NB4 (cell line): ENCODE data around the gene SEL1L2.

Source experiments
- DNase-seq: peaks from one replicate; pipeline ENCODE4 v3.0.0; 2010; ENCODE audit warnings: low read depth
- H3K4me3 ChIP-seq: one replicate; pipeline ENCODE4 v1.5.1; 2011; ENCODE audit warnings: mild to moderate bottlenecking, low read depth, low read length, moderate library complexity
- MYC ChIP-seq: IDR thresholded peaks from 2 replicates; pipeline ENCODE4 v1.6.1; 2011; ENCODE audit warnings: low read depth, low read length
- POLR2A ChIP-seq: IDR thresholded peaks from 2 replicates; pipeline ENCODE4 v1.6.1; 2011; ENCODE audit warnings: mild to moderate bottlenecking; ENCODE audit not compliant: insufficient read length; ENCODE audit errors: extremely low read depth
- TF ChIP-seq, protein P1 (sequence below): IDR thresholded peaks from one replicate; pipeline ENCODE4 v1.5.1; 2012; ENCODE audit warnings: low read depth, low read length
- TF ChIP-seq, protein P2 (sequence below): IDR thresholded peaks from 2 replicates; pipeline ENCODE4 v1.6.1; 2011; ENCODE audit warnings: low read depth, low read length

Gene SEL1L2

DNA sequence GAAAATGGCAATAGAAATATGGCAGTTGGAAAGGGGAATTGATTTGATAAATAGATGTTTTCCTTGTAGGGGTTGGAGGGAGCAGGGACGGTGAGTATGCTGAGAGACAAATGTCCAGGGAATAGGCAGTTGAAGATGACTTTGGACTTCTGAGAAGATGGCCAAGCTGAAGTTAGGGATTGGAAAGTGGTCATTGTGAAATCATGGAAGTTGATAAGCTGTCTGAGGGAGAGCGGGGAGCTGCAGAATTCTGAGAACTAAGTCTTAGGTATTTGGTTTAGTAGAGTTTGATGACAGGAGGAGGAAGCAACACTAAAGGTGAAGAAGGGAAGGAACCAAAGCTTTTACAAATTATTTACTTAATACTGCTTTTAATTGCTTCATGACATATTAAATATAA lies 190.4 kb downstream of the SEL1L2 start:
- TF ChIP-seq POLR2A: no peak
- TF ChIP-seq, protein P1, sequence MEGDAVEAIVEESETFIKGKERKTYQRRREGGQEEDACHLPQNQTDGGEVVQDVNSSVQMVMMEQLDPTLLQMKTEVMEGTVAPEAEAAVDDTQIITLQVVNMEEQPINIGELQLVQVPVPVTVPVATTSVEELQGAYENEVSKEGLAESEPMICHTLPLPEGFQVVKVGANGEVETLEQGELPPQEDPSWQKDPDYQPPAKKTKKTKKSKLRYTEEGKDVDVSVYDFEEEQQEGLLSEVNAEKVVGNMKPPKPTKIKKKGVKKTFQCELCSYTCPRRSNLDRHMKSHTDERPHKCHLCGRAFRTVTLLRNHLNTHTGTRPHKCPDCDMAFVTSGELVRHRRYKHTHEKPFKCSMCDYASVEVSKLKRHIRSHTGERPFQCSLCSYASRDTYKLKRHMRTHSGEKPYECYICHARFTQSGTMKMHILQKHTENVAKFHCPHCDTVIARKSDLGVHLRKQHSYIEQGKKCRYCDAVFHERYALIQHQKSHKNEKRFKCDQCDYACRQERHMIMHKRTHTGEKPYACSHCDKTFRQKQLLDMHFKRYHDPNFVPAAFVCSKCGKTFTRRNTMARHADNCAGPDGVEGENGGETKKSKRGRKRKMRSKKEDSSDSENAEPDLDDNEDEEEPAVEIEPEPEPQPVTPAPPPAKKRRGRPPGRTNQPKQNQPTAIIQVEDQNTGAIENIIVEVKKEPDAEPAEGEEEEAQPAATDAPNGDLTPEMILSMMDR: no peak
- TF ChIP-seq, protein P2, sequence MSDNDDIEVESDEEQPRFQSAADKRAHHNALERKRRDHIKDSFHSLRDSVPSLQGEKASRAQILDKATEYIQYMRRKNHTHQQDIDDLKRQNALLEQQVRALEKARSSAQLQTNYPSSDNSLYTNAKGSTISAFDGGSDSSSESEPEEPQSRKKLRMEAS: no peak
- no peak for TF ChIP-seq MYC
- no peak for DNase-seq

More for the DNA sequence above, 190.4 kb downstream of the SEL1L2 start:
- H3K4me3 ChIP-seq: no peak overlapping the region
